Testis (tissue), 3 donors: Measurements from ENCODE around the gene GIPC2. TPM values are rescaled to one million over a fixed set of nuclear protein-coding genes. Genes with fewer than 3 reads are reported as not detected.
A peak's percentile ranks its signal among the peaks of the same experiment; 100 is the strongest.
"Not testable (repeated sequence)": the region's sequence is repeated elsewhere in the genome, so short reads cannot be mapped to it uniquely, and the experiment has no call there.

ENCODE experiments used
- DNase-seq: peaks from one replicate; pipeline ENCODE4 v3.0.0-alpha.2; 2019
- H3K27ac ChIP-seq, 2 donors: fragments of 200-600 bp; sonication (generic); one replicate each; pipeline ENCODE4 v1.5.1; 2019
- H3K27me3 ChIP-seq: fragments of 200-600 bp; sonication (generic); one replicate; pipeline ENCODE4 v1.5.1; 2019
- H3K36me3 ChIP-seq: fragments of 200-600 bp; sonication (generic); one replicate; pipeline ENCODE4 v1.5.1; 2017; ENCODE audit warnings: low read depth; ENCODE audit errors: missing control alignments
- H3K4me1 ChIP-seq: fragments of 200-600 bp; sonication (generic); one replicate; pipeline ENCODE4 v1.5.1; 2019
- H3K4me3 ChIP-seq, 2 donors: fragments of 200-600 bp; sonication (generic); one replicate each; pipeline ENCODE4 v1.5.1; 2017 to 2019
- H3K9me3 ChIP-seq: fragments of 200-600 bp; sonication (generic); one replicate; pipeline ENCODE4 v1.5.1; 2017
- POLR2A ChIP-seq: fragments of 450-650 bp; IDR thresholded peaks from one replicate; pipeline ENCODE4 v1.6.1; 2017; ENCODE audit warnings: antibody characterized with exemption, mild to moderate bottlenecking, moderate library complexity
- WGBS, 2 donors: methylation state at CpG; one replicate each; pipeline ENCODE4 v1.1.5; 2018; 5-methylcytosine and 5-hydroxymethylcytosine counted together
- intact Hi-C: fragments of 100-400 bp; cut with DNase I; formaldehyde crosslinking; loops from one replicate; pipeline ENCODE4 v1.15.1; 2023; ENCODE audit warnings: low total_unique reads
- polyA plus RNA-seq: library from polyadenylated mRNA; stranded (reverse); fragments of 350-450 nt; fragmentation: Illumina TruSeq; extraction: RNeasy Lipid Tissue Mini Kit (QIAGEN cat#74804); gene quantifications from one replicate; pipeline ENCODE4 v1.2.3, GENCODE V29; 2014; ENCODE audit warnings: low read depth, low replicate concordance; ENCODE audit not compliant: insufficient read depth
- total RNA-seq, 2 donors: library from RNA; depleted of rRNA; stranded (reverse); fragments of >200 nt; gene quantifications; one replicate each; pipeline ENCODE4 v1.2.3, GENCODE V29; 2016
- TF ChIP-seq, protein P1 (sequence below), 3 experiments: fragments of 450-650 bp in 2 of 3; fragments of 200-600 bp in 1 of 3; sonication (generic) in 1 of 3; IDR thresholded peaks; one replicate each; pipeline ENCODE4 v1.5.1; 2016 to 2019; ENCODE audit warnings: antibody characterized with exemption in 3 of 3, mild to moderate bottlenecking in 2 of 3, moderate library complexity in 1 of 3

Gene GIPC2
- total and polyA plus RNA-seq, 3 donors from 2014 or later, result 1.9 to 2.4 (median 2.0) TPM

DNA sequence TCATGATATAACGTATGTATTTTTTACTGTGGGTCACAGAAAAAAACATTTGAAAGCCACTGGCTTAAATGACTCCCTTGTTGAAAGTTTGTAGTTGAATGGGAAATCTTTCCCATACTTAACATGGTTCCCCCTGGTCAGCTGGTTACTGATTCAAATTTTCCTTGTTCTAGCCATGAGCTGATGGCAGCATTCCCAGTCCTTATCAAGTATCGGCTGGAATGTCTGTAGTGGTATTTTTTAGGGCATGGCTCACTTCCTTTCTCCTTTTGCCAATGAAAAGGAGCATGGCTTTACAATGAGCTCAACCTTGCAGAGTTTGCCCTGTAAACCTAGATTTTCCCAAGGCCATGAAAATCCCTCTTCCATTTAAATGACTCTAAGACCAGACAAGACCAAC lies 55.7 kb downstream of the GIPC2 start:
- TF ChIP-seq, protein P1, sequence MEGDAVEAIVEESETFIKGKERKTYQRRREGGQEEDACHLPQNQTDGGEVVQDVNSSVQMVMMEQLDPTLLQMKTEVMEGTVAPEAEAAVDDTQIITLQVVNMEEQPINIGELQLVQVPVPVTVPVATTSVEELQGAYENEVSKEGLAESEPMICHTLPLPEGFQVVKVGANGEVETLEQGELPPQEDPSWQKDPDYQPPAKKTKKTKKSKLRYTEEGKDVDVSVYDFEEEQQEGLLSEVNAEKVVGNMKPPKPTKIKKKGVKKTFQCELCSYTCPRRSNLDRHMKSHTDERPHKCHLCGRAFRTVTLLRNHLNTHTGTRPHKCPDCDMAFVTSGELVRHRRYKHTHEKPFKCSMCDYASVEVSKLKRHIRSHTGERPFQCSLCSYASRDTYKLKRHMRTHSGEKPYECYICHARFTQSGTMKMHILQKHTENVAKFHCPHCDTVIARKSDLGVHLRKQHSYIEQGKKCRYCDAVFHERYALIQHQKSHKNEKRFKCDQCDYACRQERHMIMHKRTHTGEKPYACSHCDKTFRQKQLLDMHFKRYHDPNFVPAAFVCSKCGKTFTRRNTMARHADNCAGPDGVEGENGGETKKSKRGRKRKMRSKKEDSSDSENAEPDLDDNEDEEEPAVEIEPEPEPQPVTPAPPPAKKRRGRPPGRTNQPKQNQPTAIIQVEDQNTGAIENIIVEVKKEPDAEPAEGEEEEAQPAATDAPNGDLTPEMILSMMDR (IDR thresholded peaks at IDR 0.05), result no peak
- no peak for TF ChIP-seq POLR2A
- peak; percentile 68 for DNase-seq
- Histone ChIP-seq H3K9me3 (no peaks in the 10 kb centered on the region), H3K36me3 (no peaks in the 10 kb centered on the region), H3K27me3 (no peaks in the 10 kb centered on the region), H3K4me3 (no peak overlapping the region), H3K27ac (no peak overlapping the region), H3K4me1 (no peaks in the 10 kb centered on the region)
- WGBS, 2 donors, result 46 to 52% methylated on average over 2 of the region's 2 CpGs
- intact Hi-C loops, result no loop called here

DNA sequence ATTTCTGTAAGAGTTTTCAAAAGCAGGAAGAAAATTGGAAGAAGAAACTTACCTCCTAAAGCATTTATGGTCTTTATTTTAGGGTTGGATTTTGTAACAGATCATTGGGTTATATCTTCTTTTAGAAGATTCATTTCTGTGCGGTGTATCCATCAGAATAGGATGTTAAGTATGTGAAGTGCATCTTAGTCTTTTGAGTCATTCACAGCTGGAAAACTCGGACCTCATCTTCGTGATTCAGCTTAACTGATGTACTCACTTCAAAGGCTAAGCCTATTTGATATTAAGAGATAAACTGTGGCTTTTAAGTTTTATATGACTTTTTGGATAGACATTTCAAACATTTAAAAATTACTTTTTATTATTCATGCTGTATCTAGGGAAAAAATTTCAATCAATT lies 56.3 kb downstream of the GIPC2 start:
- 87 to 88% methylated on average over 3 of the region's 3 CpGs for WGBS, 2 donors
- intact Hi-C loops, result no loop called here
- TF ChIP-seq, protein P1 (IDR thresholded peaks at IDR 0.05), result no peak
- no peak for TF ChIP-seq POLR2A

DNA sequence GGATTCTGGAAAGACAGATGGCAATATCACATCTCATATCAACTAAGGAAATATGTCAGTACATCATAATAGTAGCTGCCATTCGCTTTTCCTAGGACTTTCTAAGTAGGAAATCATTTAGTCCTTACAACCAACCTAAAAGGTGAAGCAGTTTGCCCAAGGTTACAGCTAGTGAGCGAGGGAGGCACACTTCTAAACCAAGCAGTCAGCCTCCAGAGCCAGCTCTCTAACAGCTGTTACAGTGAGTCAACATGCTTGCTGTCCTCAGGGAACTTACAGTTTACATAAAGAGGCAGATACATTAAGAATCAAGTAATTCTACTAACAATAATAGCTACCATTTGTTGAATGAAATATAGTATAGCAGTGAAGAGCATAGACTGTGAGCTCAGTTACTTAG lies 57.1 kb downstream of the GIPC2 start:
- Histone ChIP-seq H3K9me3 (no peaks in the 10 kb centered on the region), H3K4me3 (no peak overlapping the region), H3K36me3 (no peaks in the 10 kb centered on the region), H3K27me3 (no peaks in the 10 kb centered on the region), H3K4me1 (no peaks in the 10 kb centered on the region), H3K27ac (no peak overlapping the region)
- TF ChIP-seq, protein P1 (IDR thresholded peaks at IDR 0.05), result no peak
- TF ChIP-seq POLR2A, result no peak
- no peak for DNase-seq
- intact Hi-C loops, result no loop called here
- 82 to 90% methylated on average over 2 of the region's 2 CpGs for WGBS, 2 donors

More for the DNA sequence above, 56.3 kb downstream of the GIPC2 start:
- no peaks in the 10 kb centered on the region for H3K9me3 ChIP-seq
- no peak for DNase-seq
- no peaks in the 10 kb centered on the region for H3K4me1 ChIP-seq
- no peak overlapping the region for H3K4me3 ChIP-seq
- no peaks in the 10 kb centered on the region for H3K36me3 ChIP-seq
- H3K27ac ChIP-seq, result no peak overlapping the region
- no peaks in the 10 kb centered on the region for H3K27me3 ChIP-seq

DNA sequence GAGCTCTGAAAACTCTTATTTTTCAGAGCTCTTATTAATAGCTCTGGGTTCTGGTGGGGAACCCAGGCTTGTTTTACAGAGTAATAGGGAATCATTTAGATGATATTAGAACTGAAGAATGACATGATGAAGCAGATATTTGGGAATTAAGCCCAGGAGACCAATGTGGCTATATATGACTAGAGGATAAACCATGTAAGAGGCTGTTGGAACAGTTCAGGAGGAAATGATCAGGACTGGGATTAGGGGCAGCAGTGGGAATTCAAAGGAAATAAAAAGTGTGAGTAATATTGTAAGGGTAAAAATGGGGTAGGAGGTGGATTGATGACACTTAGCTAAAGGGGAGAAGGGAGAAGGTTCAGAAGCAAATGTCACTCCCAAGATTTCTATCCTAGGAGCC lies 58.6 kb downstream of the GIPC2 start:
- no peak for DNase-seq
- no peaks in the 10 kb centered on the region for H3K9me3 ChIP-seq
- TF ChIP-seq, protein P1 (IDR thresholded peaks at IDR 0.05), result no peak
- no peak for TF ChIP-seq POLR2A
- no peaks in the 10 kb centered on the region for H3K4me1 ChIP-seq
- no peak overlapping the region for H3K27ac ChIP-seq
- H3K27me3 ChIP-seq, result no peaks in the 10 kb centered on the region
- intact Hi-C loops, result no loop called here
- no peaks in the 10 kb centered on the region for H3K36me3 ChIP-seq
- H3K4me3 ChIP-seq, result no peak overlapping the region

DNA sequence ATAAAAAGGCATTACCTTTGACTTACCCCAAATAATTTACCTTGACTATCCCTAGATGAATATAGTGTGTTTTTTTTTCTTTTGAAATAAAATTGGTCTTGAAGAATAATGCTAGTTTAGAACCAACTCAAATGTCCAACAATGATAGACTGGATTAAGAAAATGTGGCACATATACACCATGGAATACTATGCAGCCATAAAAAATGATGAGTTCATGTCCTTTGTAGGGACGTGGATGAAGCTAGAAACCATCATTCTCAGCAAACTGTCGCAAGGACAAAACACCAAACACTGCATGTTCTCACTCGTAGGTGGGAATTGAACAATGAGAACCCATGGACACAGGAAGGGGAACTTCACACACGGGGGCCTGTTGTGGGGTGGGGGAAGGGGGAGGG lies 63.9 kb downstream of the GIPC2 start:
- H3K27me3 ChIP-seq, DNase-seq, H3K36me3 ChIP-seq, intact Hi-C loops, H3K9me3 ChIP-seq, H3K4me3 ChIP-seq, H3K27ac ChIP-seq, H3K4me1 ChIP-seq: not testable (repeated sequence)
- 89 to 94% methylated on average over 4 of the region's 4 CpGs for WGBS, 2 donors
